Measurements from ENCODE around the gene MALT1.

DNA sequence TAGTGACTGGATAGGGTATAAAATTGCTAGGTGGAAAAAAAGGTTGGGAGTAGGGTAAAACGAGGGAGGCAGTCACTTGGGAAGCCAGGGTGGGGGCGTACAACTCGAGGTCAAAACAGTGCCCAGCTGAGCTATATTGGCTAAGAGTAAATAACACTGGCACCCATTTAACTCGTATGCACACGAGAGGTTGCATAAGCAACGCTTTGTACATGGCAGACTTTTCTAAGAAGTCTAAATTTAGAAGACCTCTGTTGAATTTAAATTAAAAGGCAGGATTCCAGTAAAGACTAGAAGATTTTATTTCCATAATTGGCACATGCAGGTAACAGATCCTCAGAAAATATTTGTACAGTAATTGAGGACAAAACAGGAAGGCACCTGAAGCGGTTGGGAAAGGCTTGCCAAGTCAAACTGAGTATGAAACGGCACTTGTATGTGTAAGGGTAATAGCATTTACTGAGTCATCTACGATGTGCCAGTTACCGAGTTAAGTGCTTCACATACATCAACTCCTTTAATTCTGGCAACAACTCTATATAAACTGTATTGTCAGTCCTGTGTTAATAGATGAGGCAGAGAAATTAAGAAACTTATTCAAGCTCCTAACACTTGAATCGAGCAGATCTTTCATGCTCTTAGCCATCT is 1.4 kb upstream of the MALT1 start:
- TF ChIP-seq, protein P1, sequence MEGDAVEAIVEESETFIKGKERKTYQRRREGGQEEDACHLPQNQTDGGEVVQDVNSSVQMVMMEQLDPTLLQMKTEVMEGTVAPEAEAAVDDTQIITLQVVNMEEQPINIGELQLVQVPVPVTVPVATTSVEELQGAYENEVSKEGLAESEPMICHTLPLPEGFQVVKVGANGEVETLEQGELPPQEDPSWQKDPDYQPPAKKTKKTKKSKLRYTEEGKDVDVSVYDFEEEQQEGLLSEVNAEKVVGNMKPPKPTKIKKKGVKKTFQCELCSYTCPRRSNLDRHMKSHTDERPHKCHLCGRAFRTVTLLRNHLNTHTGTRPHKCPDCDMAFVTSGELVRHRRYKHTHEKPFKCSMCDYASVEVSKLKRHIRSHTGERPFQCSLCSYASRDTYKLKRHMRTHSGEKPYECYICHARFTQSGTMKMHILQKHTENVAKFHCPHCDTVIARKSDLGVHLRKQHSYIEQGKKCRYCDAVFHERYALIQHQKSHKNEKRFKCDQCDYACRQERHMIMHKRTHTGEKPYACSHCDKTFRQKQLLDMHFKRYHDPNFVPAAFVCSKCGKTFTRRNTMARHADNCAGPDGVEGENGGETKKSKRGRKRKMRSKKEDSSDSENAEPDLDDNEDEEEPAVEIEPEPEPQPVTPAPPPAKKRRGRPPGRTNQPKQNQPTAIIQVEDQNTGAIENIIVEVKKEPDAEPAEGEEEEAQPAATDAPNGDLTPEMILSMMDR (IDR thresholded peaks at IDR 0.05): no peak
- TF ChIP-seq POLR2A (IDR thresholded peaks at IDR 0.05): no peak
- TF ChIP-seq EP300 (IDR thresholded peaks at IDR 0.05): peak in 1 of 4 donors; percentile 21
- TF ChIP-seq POLR2AphosphoS5 (IDR thresholded peaks at IDR 0.05): no peak
